Ectodermal cell (in vitro differentiated cells): ENCODE results near the gene TIPIN.

Source experiments
- H3K27ac ChIP-seq: 2 replicates; pipeline ENCODE4 v1.7.0; 2013; ENCODE audit warnings: mild to moderate bottlenecking, low read depth, low read length; ENCODE audit not compliant: insufficient read depth, poor library complexity, severe bottlenecking
- H3K27me3 ChIP-seq: 2 replicates; pipeline ENCODE4 v1.7.0; 2013; ENCODE audit warnings: mild to moderate bottlenecking, low read length; ENCODE audit not compliant: insufficient read depth, control insufficient read depth, poor library complexity, severe bottlenecking
- H3K36me3 ChIP-seq: one replicate; pipeline ENCODE4 v1.7.0; 2013; ENCODE audit warnings: low read length; ENCODE audit not compliant: control insufficient read depth, insufficient read depth
- H3K4me1 ChIP-seq: one replicate; pipeline ENCODE4 v1.7.0; 2013; ENCODE audit warnings: low read length; ENCODE audit not compliant: control insufficient read depth, insufficient read depth
- H3K4me3 ChIP-seq: 2 replicates; pipeline ENCODE4 v1.7.0; 2013; ENCODE audit warnings: low read depth, low read length, control low read depth; ENCODE audit not compliant: insufficient read depth
- H3K9me3 ChIP-seq: 2 replicates; pipeline ENCODE4 v1.7.0; 2013; ENCODE audit warnings: mild to moderate bottlenecking, low read length, moderate library complexity; ENCODE audit not compliant: control insufficient read depth
- WGBS, 2 experiments: methylation state at CpG; one replicate each; pipeline ENCODE4 v1.1.7; 2013; ENCODE audit warnings: missing lambda C conversion rate in 2 of 2; 5-methylcytosine and 5-hydroxymethylcytosine counted together

Gene TIPIN

GRCh38 chr15:66290518-66290917, 66.0 kb downstream of the TIPIN start:
- no peaks in the 10 kb centered on the region for H3K9me3 ChIP-seq
- no peaks in the 10 kb centered on the region for H3K36me3 ChIP-seq
- peaks cover 6% of the 10 kb centered on the region for H3K4me1 ChIP-seq
- no peak overlapping the region for H3K4me3 ChIP-seq
- peaks cover 27% of the 10 kb centered on the region for H3K27me3 ChIP-seq
- no peak overlapping the region for H3K27ac ChIP-seq

DNA sequence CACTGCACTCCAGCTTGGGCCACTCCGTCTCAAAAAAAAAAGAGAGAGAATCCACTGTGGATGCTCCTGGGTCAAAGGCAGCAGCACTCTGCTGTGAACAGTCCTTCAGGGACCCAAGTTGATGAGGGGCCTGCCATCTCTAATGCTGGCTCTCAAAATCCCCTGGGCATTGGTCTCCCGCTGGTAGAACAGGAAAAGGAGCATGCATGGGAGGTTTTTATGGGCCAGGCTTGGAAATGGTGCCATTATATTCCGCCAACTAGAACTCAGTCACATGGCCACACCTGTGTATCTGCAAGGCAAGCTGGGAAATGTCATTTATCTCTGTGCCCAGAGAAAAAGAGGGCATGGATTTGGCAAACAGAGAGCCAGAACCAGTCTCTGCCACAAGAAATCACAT, 66.5 kb downstream of the TIPIN start:
- Histone ChIP-seq H3K4me1 (peaks cover 6% of the 10 kb centered on the region), H3K36me3 (no peaks in the 10 kb centered on the region), H3K4me3 (no peak overlapping the region), H3K9me3 (no peaks in the 10 kb centered on the region), H3K27me3 (peaks cover 25% of the 10 kb centered on the region), H3K27ac (no peak overlapping the region)
- 94 to 95% methylated on average over 3 of the region's 3 CpGs for WGBS, 2 experiments

- Histone ChIP-seq H3K4me3 (no peak overlapping the region), H3K9me3 (no peaks in the 10 kb centered on the region), H3K27ac (no peak overlapping the region), H3K36me3 (no peaks in the 10 kb centered on the region), H3K4me1 (no peaks in the 10 kb centered on the region), H3K27me3 (peaks cover 14% of the 10 kb centered on the region)
- WGBS, 2 experiments = 85 to 91% methylated on average over 6 of the region's 6 CpGs
Measured at GRCh38 chr15:66288551-66289185, 67.8 kb downstream of the TIPIN start.

DNA sequence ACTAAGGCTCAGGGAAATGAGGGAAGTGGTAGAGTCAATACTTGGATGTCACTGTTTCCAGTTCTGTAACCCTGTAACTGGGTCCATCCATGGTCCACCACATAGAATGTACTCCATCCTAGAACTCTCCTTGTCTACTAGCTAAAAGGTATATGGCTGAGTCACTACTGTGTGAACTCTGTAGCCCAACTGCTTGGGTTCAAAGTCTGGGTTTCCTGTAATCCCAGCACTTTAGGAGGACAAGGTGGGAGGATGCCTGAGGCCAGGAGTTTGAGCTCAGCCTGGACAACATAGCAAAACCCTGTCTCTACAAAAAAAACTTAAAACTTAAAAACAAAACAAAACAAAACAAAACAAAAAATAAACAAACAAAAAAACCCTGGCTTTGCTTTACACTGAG, 68.4 kb downstream of the TIPIN start:
- no peaks in the 10 kb centered on the region for H3K36me3 ChIP-seq

GRCh38 chr15:66287461-66288057, 68.9 kb downstream of the TIPIN start:
- H3K36me3 ChIP-seq = no peaks in the 10 kb centered on the region
- 20 to 26% methylated on average over 4 to 6 of the region's 6 CpGs for WGBS, 2 experiments
- no peaks in the 10 kb centered on the region for H3K4me1 ChIP-seq
- H3K4me3 ChIP-seq = no peak overlapping the region
- peaks cover 6% of the 10 kb centered on the region for H3K27me3 ChIP-seq
- H3K9me3 ChIP-seq = no peaks in the 10 kb centered on the region
- H3K27ac ChIP-seq = no peak overlapping the region

More for the DNA sequence above, 68.4 kb downstream of the TIPIN start:
- H3K4me1 ChIP-seq = no peaks in the 10 kb centered on the region
- H3K4me3 ChIP-seq = no peak overlapping the region
- no peaks in the 10 kb centered on the region for H3K9me3 ChIP-seq
- peaks cover 12% of the 10 kb centered on the region for H3K27me3 ChIP-seq
- H3K27ac ChIP-seq = no peak overlapping the region
